IPS-20b (cell line): ENCODE measurements around the gene ING1.
A peak's percentile ranks its signal among the peaks of the same experiment; 100 is the strongest.
"Not testable (repeated sequence)": the region's sequence is repeated elsewhere in the genome, so short reads cannot be mapped to it uniquely, and the experiment has no call there.

Experiments used
- H3K27ac ChIP-seq: one replicate; pipeline ENCODE4 v1.5.1; 2013; ENCODE audit warnings: low read length
- H3K27me3 ChIP-seq: 2 replicates; pipeline ENCODE4 v1.6.1; 2013; ENCODE audit warnings: mild to moderate bottlenecking, low read length, inconsistent platforms; ENCODE audit not compliant: insufficient read depth
- H3K36me3 ChIP-seq: 2 replicates; pipeline ENCODE4 v1.6.1; 2013; ENCODE audit warnings: low read depth, mild to moderate bottlenecking, inconsistent platforms, low read length, moderate library complexity; ENCODE audit not compliant: insufficient read depth
- H3K4me1 ChIP-seq: 2 replicates; pipeline ENCODE4 v1.6.1; 2013; ENCODE audit warnings: mild to moderate bottlenecking, control low read depth, inconsistent platforms, low read length, moderate library complexity; ENCODE audit not compliant: insufficient read depth
- H3K4me3 ChIP-seq: 2 replicates; pipeline ENCODE4 v1.5.1; 2013; ENCODE audit warnings: mild to moderate bottlenecking, low read length, inconsistent platforms
- H3K9ac ChIP-seq: 2 replicates; pipeline ENCODE4 v1.6.1; 2013; ENCODE audit warnings: low read depth, mild to moderate bottlenecking, inconsistent platforms, low read length, moderate library complexity
- H3K9me3 ChIP-seq: 2 replicates; pipeline ENCODE4 v1.6.1; 2013; ENCODE audit warnings: mild to moderate bottlenecking, low read depth, low read length, inconsistent platforms; ENCODE audit not compliant: insufficient read depth

Gene ING1

DNA sequence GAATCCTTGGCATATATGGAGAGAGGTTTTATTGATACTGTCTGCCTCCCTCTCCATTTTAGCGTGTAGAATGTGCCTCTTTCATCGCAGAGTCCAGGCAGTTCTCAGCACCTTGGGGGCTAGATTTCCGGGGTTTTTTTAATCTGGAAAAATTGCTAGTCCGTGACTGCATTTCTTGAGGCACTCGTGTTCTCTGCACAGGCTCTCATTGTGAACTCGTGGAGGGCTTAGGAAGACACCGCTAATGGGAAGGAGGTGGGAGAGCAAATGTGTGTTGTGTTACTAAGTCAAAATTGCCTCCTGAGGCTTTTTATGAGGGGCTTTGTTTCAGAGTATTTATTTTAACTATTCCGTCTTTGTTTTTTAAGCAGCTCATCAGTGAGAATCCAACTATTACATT is 10.1 kb downstream of the ING1 start:
- no peaks in the 10 kb centered on the region for H3K27me3 ChIP-seq
- H3K4me1 ChIP-seq = no peaks in the 10 kb centered on the region
- H3K9ac ChIP-seq = no peak overlapping the region
- no peak overlapping the region for H3K27ac ChIP-seq
- H3K36me3 ChIP-seq = peaks cover 24% of the 10 kb centered on the region
- no peak overlapping the region for H3K4me3 ChIP-seq
- no peaks in the 10 kb centered on the region for H3K9me3 ChIP-seq

DNA sequence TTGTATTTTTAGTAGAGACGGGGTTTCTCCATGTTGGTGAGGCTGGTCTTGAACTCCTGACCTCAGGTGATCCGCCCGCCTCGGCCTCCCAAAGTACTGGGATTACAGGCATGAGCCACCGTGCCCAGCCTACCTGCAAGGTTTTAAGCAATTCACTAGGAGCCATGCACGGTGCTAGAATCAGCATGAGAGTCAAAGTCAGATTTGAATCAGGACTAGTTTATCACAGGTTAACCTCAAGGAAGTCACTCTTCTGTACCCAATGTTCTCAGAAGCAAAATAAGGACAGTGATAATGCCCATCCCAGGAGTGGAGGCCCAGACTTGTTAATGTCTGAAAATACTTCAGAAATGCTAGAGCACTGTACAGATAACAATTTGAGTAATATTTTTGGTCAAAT is 12.7 kb downstream of the ING1 start:
- H3K4me1 ChIP-seq, H3K27ac ChIP-seq, H3K9me3 ChIP-seq, H3K9ac ChIP-seq, H3K4me3 ChIP-seq, H3K27me3 ChIP-seq, H3K36me3 ChIP-seq: not testable (repeated sequence)

DNA sequence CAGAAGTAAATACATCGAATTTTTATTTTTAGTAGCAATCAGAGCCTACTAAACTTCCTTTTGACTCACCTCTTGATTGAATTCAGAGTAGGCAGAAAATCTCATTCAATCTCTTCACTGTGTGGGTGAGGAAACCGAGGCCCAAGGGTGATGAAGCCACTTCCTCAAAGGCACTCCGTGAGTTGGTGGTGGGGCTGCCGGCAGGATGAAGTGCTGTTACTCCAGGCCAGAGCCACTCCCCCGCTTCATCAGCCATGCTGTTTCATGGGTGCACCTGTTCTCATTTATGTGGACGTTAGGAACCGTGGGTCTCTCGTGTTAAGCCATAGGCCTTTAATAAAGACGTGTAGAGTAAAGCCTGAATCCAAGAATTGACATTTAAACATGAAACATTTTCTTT is 13.2 kb downstream of the ING1 start:
- no peak overlapping the region for H3K27ac ChIP-seq
- no peaks in the 10 kb centered on the region for H3K4me1 ChIP-seq
- peaks cover 5% of the 10 kb centered on the region; the same call in 1 of the 2 replicates for H3K36me3 ChIP-seq
- H3K9me3 ChIP-seq = no peaks in the 10 kb centered on the region
- no peak overlapping the region for H3K9ac ChIP-seq
- no peak overlapping the region for H3K4me3 ChIP-seq
- H3K27me3 ChIP-seq = no peaks in the 10 kb centered on the region

DNA sequence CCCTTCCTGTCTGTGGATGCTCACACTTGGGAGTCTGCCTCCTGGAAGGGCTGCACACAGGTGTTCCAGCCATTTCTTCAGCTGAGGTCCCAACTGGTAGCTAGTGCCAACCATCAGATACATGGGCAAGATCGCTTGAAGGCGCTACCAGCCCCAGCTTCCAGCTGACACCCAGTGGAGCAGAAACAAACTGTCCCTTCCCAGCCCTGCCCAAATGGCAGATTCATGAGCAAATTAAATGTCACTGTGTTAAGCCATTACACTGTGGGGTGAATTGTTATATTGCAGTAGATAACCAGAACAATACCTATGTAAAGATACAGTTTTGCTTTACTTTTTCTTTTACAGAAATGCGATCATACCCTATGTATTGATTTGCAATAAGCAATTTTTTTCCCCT is 17.6 kb downstream of the ING1 start:
- H3K9me3 ChIP-seq = no peaks in the 10 kb centered on the region
- H3K4me3 ChIP-seq = no peak overlapping the region
- no peak overlapping the region for H3K9ac ChIP-seq
- no peaks in the 10 kb centered on the region for H3K27me3 ChIP-seq
- H3K4me1 ChIP-seq = no peaks in the 10 kb centered on the region
- H3K27ac ChIP-seq = no peak overlapping the region
- no peaks in the 10 kb centered on the region for H3K36me3 ChIP-seq

DNA sequence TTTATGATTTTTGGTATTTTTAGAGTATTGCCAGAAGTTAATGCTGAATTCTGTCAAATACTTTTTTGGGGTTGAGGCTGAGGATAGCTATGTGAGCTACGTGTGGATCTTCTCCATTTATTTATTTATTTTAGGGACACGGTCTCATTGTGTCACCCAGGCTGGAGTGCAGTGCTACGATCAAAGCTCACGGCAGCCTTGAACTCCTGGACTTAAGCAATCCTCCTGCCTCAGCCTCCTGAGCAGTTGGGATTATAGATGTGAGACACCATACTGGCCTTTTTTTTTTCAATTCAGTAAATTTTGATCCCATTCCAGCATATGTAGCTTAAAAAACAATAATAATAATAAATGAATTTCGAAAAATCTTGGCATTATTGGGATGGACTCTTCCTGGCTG is 21.1 kb downstream of the ING1 start:
- no peak overlapping the region for H3K9ac ChIP-seq
- H3K4me3 ChIP-seq = no peak overlapping the region
- H3K9me3 ChIP-seq = peaks cover 20% of the 10 kb centered on the region

DNA sequence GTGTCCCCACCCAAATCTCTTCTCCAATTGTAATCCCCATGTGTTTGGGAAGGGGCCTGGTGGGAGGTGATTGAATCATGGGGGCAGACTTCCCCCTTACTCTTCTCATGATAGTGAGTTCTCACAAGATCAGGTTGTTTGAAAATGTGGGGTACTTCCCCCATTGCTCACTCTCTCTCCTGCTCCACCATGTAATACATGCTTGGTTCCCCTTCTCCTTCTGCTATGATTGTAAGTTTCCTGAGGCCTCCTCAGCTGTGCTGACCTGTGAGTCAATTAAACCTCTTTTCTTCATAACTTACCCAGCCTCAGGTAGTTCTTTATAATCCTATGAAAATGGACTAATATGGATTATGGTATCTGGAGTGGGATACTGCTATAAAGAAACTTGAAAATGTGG is 24.1 kb downstream of the ING1 start:
- no peaks in the 10 kb centered on the region for H3K27me3 ChIP-seq
- no peaks in the 10 kb centered on the region for H3K36me3 ChIP-seq
- H3K9ac ChIP-seq = no peak overlapping the region
- H3K4me1 ChIP-seq = no peaks in the 10 kb centered on the region
- H3K27ac ChIP-seq = no peak overlapping the region
- peaks cover 27% of the 10 kb centered on the region for H3K9me3 ChIP-seq
- H3K4me3 ChIP-seq = no peak overlapping the region

More for the DNA sequence above, 21.1 kb downstream of the ING1 start:
- H3K4me1 ChIP-seq = no peaks in the 10 kb centered on the region
- no peaks in the 10 kb centered on the region for H3K36me3 ChIP-seq
- H3K27ac ChIP-seq = no peak overlapping the region
- no peaks in the 10 kb centered on the region for H3K27me3 ChIP-seq

DNA sequence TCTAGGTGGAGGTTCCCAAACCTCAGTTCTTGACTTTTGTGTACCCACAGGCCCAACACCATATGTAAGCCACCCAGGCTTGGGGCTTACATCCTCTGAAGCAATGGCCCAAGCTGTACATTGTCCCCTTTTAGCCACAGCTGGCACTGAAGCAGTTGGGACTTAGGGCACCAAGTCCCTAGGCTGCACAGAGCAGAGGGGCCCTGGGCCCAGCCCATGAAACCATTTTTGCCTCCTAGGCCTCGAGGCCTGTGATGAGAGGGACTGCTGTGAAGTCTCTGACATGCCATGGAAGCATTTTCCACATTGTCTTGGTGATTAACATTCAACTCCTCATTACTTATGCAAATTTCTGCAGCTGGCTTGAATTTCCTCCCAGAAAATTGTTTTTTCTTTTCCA is 30.2 kb downstream of the ING1 start:
- H3K27me3 ChIP-seq = no peaks in the 10 kb centered on the region
- H3K36me3 ChIP-seq = no peaks in the 10 kb centered on the region
- no peak overlapping the region for H3K9ac ChIP-seq
- H3K4me1 ChIP-seq = peaks cover 4% of the 10 kb centered on the region
- H3K9me3 ChIP-seq = peaks cover 37% of the 10 kb centered on the region
- H3K4me3 ChIP-seq = no peak overlapping the region
- no peak overlapping the region for H3K27ac ChIP-seq

DNA sequence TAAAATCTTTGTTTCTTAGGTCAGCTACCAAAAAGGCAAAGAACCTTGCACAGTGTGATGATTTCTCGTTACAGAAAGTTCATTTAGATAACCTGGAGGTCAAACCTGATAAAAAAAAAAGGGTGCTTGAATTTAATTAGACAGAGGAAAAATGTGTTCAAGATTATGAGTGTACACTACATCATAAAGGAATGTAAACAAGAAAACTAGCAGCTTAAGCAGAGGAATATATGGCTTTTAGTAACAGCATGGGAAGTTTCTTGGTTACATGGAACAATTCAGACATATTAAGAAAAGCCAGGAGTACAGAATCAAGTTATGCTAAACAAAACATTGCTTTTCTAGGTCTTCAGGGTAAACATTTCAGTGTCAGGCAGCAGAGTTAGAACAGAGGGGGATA is 32.9 kb downstream of the ING1 start:
- Histone ChIP-seq H3K4me3 (no peak overlapping the region), H3K27me3 (no peaks in the 10 kb centered on the region), H3K9ac (no peak overlapping the region), H3K36me3 (no peaks in the 10 kb centered on the region), H3K4me1 (peaks cover 4% of the 10 kb centered on the region), H3K9me3 (peaks cover 35% of the 10 kb centered on the region), H3K27ac (no peak overlapping the region)

DNA sequence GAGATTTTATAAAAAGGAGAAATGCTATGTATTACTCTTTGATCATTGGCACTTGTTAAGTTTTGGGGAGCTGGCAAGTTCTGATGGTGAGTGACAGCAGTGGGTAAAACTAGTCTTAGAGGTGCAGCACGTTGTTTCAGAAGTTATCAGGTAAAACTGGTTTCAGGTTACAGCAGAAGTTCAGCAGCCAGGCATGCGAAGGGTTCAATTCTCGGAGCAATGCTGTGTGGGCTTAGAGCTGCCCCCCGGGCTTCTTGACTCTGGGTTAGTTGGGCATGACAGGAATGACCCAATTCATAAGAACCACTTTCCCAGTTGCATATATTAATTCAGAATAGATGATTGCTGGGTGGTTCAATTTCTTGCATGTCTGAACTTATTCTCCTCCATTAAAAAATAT is 34.8 kb downstream of the ING1 start:
- H3K9me3 ChIP-seq = peaks cover 26% of the 10 kb centered on the region
- H3K4me3 ChIP-seq = no peak overlapping the region
- no peaks in the 10 kb centered on the region for H3K27me3 ChIP-seq
- no peaks in the 10 kb centered on the region for H3K36me3 ChIP-seq
- H3K9ac ChIP-seq = no peak overlapping the region
- no peak overlapping the region for H3K27ac ChIP-seq
- peaks cover 4% of the 10 kb centered on the region for H3K4me1 ChIP-seq

DNA sequence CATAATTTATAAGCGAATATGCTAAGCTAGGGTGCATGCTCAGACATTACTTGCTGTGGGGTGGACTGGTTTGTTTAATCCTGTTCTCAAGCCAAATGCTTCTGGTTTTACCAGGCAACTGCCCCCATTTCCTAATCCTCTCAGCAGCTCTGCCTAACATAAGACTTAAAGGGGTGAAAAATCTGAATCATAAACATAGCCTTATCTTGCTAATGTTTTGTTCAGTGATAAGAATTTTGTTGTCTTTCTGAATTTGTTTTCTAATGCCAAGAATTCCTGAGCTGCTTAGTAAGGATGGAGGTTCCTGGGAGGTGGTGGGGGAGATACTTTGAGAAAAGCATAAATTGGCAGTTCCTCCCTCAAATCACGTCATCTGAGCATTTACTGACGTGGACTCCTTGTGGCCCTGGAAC is 42.7 kb downstream of the ING1 start:
- Histone ChIP-seq H3K27ac (no peak overlapping the region), H3K36me3 (no peaks in the 10 kb centered on the region), H3K4me3 (peak overlapping the region; percentile 13; the same call in 1 of the 2 replicates), H3K9ac (no peak overlapping the region), H3K9me3 (peaks cover 8% of the 10 kb centered on the region; the same call in 1 of the 2 replicates), H3K27me3 (no peaks in the 10 kb centered on the region), H3K4me1 (peaks cover 10% of the 10 kb centered on the region; the same call in 1 of the 2 replicates)

DNA sequence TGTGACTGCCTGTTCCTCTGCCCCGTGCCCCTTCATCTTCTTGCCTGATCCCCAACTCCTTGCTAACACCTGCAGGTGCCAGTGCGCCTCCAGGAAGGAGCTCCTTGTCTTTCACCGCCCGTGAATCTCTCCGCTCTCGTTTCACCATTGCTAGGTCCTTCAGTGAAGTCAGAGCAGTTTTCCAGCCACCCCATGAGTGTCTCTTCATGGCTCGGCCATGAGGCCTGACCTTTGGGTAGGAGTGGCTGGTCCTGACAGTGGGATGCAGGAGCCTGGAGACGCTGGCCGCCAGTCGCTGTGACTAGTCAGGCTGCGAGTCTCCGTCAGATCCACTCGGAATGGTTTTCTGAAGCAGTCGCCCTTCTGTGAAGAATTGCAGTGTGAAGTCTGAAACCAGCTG is 43.8 kb downstream of the ING1 start:
- Histone ChIP-seq H3K27ac (no peak overlapping the region), H3K36me3 (no peaks in the 10 kb centered on the region), H3K4me3 (no peak overlapping the region), H3K4me1 (peaks cover 10% of the 10 kb centered on the region; the same call in 1 of the 2 replicates), H3K9me3 (no peaks in the 10 kb centered on the region), H3K9ac (no peak overlapping the region), H3K27me3 (no peaks in the 10 kb centered on the region)

DNA sequence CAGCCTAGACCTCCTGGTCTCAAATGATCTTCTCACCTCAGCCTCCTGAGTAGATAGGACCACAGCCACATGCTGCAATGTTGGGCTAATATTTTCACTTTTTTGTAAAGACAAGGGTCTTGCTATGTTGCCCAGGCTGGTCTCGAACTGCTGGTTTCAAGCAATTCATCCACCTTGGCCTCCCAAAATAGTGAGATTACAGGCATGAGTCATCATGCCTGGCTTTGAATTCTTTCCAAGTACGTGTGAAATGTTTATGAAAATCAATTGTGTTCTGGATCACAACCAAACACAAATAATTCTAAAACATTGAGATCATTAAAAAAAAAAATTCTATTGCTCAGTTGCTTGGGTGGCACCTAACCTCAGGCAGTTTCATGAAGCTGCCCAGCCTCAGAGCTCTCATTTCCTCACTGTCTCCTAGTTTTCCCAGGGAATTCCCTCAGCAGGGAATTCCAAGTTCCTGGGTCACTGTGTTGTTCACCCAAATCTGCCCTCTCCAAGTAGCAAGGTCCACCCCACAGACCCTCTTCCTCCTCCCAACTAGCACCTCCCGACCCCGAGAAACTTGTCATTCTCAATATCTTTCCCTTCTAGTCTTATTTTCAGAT is 44.8 kb downstream of the ING1 start:
- no peaks in the 10 kb centered on the region for H3K36me3 ChIP-seq
- no peaks in the 10 kb centered on the region for H3K9me3 ChIP-seq
- H3K27me3 ChIP-seq = no peaks in the 10 kb centered on the region
- no peak overlapping the region for H3K27ac ChIP-seq
- H3K4me1 ChIP-seq = peaks cover 10% of the 10 kb centered on the region; the same call in 1 of the 2 replicates
- H3K4me3 ChIP-seq = no peak overlapping the region
- no peak overlapping the region for H3K9ac ChIP-seq
